GM12801 (cell line): ENCODE measurements around the gene YPEL2.

Experiments
- CTCF ChIP-seq: IDR thresholded peaks from one replicate; pipeline ENCODE4 v1.5.1; 2011; ENCODE audit warnings: control low read depth; ENCODE audit not compliant: insufficient read length; ENCODE audit errors: extremely low read depth

The YPEL2 gene

GRCh38 chr17:59427996-59428395 lies 96.5 kb downstream of the YPEL2 start:
- TF ChIP-seq CTCF: no peak

GRCh38 chr17:59428916-59429485 lies 97.5 kb downstream of the YPEL2 start:
- no peak for TF ChIP-seq CTCF

GRCh38 chr17:59431601-59432000 lies 100.1 kb downstream of the YPEL2 start:
- TF ChIP-seq CTCF: no peak

GRCh38 chr17:59432657-59433056 lies 101.2 kb downstream of the YPEL2 start:
- no peak for TF ChIP-seq CTCF

GRCh38 chr17:59433586-59433985 lies 102.1 kb downstream of the YPEL2 start:
- TF ChIP-seq CTCF: no peak

- TF ChIP-seq CTCF: no peak
These were observed 103.0 kb downstream of the YPEL2 start for GRCh38 chr17:59434429-59434828.

GRCh38 chr17:59435238-59435637 lies 103.8 kb downstream of the YPEL2 start:
- no peak for TF ChIP-seq CTCF

GRCh38 chr17:59436900-59437299 lies 105.4 kb downstream of the YPEL2 start:
- TF ChIP-seq CTCF: no peak
